ENCODE measurements around the gene LCN12. TPM values are rescaled to one million over a fixed set of nuclear protein-coding genes. Genes with fewer than 3 reads are reported as not detected.

The LCN12 gene
- total RNA-seq, 1 donor from 2014 or later: 1.2 TPM

DNA sequence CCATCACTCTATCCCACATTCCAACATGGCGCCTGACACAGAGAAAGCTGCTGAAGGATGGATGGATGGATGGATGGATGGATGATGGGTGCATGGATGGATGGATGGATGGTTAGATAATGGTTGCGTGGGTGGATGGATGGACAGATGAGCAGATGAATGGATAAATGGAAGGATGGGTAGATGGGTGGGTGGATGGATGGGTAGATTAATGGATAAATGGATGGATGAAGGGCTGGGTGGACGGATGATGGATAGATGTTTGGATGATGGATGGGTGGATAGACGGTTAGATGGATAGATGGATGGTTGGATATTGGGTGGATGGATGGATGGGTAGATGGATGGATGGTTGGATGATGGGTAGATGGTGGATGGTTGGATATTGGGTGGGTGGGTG, 4.5 kb downstream of the LCN12 start:
- H3K4me3 ChIP-seq (ENCODE audit: low read depth, low read length): no peak overlapping the region
- no peak for TF ChIP-seq CTCF (conservative IDR thresholded peaks at IDR 0.05; ENCODE audit: low read depth, low read length)

DNA sequence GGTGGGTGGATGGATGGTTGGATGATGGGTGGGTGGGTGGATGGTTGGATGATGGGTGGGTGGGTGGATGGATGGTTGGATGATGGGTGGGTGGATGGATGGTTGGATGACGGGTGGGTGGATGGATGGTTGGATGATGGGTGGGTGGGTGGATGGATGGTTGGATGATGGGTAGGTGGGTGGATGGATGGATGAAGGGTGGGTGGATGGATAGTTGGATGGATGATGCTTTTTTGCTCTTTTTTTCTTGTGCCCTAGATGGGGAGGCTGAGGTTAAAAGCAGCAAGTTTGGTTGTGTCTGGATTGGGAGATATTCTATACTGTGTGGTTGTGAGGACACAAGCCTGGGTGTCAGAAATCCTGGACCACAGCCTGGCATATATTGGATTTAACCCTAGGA, 5.4 kb downstream of the LCN12 start:
- TF ChIP-seq CTCF (conservative IDR thresholded peaks at IDR 0.05; ENCODE audit: low read depth, low read length): no peak
- no peak overlapping the region for H3K4me3 ChIP-seq (ENCODE audit: low read depth, low read length)
- no peak for DNase-seq (ENCODE audit: low read depth)

More for the DNA sequence above, 4.5 kb downstream of the LCN12 start:
- no peak for DNase-seq (ENCODE audit: low read depth)

GRCh38 chr9:136957901-136958300, 5.8 kb downstream of the LCN12 start:
- H3K4me3 ChIP-seq (ENCODE audit: low read depth, low read length): no peak overlapping the region
- DNase-seq (ENCODE audit: low read depth): no peak
- TF ChIP-seq CTCF (conservative IDR thresholded peaks at IDR 0.05; ENCODE audit: low read depth, low read length): no peak

- H3K4me3 ChIP-seq (ENCODE audit: low read depth, low read length): no peak overlapping the region
- no peak for TF ChIP-seq CTCF (conservative IDR thresholded peaks at IDR 0.05; ENCODE audit: low read depth, low read length)
- no peak for DNase-seq (ENCODE audit: low read depth)
These were observed 6.4 kb downstream of the LCN12 start for GRCh38 chr9:136958473-136958872.

- DNase-seq (ENCODE audit: low read depth): no peak
- TF ChIP-seq CTCF (conservative IDR thresholded peaks at IDR 0.05; ENCODE audit: low read depth, low read length): no peak
- no peak overlapping the region for H3K4me3 ChIP-seq (ENCODE audit: low read depth, low read length)
These were observed 7.1 kb downstream of the LCN12 start for GRCh38 chr9:136958898-136959850.

GRCh38 chr9:136960212-136960937, 8.3 kb downstream of the LCN12 start:
- no peak for DNase-seq (ENCODE audit: low read depth)
- TF ChIP-seq CTCF (conservative IDR thresholded peaks at IDR 0.05; ENCODE audit: low read depth, low read length): no peak
- no peak overlapping the region for H3K4me3 ChIP-seq (ENCODE audit: low read depth, low read length)

All from epithelial cell of proximal tubule (primary cell).